Neuron (in vitro differentiated cells): ENCODE data around the gene CNTN4.
"Not testable (repeated sequence)": the region's sequence is repeated elsewhere in the genome, so short reads cannot be mapped to it uniquely, and the experiment has no call there.

ENCODE experiments used
- H2AFZ ChIP-seq: one replicate; pipeline ENCODE4 v1.6.1; 2013; ENCODE audit warnings: low read depth, mild to moderate bottlenecking, inconsistent platforms, low read length, moderate library complexity
- H3K27me3 ChIP-seq: one replicate; pipeline ENCODE4 v1.6.1; 2013; ENCODE audit warnings: low read length; ENCODE audit not compliant: insufficient read depth
- H3K36me3 ChIP-seq: one replicate; pipeline ENCODE4 v1.6.1; 2013; ENCODE audit warnings: low read length; ENCODE audit not compliant: insufficient read depth
- H3K4me1 ChIP-seq: one replicate; pipeline ENCODE4 v1.6.1; 2013; ENCODE audit warnings: low read length; ENCODE audit not compliant: insufficient read depth
- H3K4me3 ChIP-seq: 2 replicates; pipeline ENCODE4 v1.5.1; 2013; ENCODE audit warnings: mild to moderate bottlenecking, low read length, moderate library complexity
- H3K9me3 ChIP-seq: one replicate; pipeline ENCODE4 v1.6.1; 2013; ENCODE audit warnings: low read length

CNTN4 gene

DNA sequence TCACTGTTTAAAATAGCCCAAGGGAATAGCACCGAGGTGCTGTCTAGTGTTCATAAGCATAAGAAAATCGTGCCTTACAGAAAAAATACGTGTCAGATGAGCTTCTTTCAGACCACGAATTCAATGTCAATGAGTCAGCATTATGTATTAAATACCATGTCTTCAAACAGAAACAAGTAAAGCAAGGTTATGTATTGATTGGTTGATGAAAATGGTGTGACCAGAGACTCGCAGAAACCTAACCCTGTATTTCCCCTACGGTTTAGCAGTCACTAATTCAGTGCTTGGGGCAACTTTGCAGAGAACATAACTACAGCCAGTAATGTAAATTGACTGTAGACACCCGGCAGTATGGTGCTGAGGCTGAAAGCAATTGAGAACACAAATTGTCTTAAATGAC, 703.8 kb downstream of the CNTN4 start:
- Histone ChIP-seq H3K27me3 (no peaks in the 10 kb centered on the region), H2AFZ (no peak overlapping the region), H3K36me3 (no peaks in the 10 kb centered on the region), H3K4me3 (no peak overlapping the region), H3K4me1 (no peaks in the 10 kb centered on the region), H3K9me3 (no peaks in the 10 kb centered on the region)

DNA sequence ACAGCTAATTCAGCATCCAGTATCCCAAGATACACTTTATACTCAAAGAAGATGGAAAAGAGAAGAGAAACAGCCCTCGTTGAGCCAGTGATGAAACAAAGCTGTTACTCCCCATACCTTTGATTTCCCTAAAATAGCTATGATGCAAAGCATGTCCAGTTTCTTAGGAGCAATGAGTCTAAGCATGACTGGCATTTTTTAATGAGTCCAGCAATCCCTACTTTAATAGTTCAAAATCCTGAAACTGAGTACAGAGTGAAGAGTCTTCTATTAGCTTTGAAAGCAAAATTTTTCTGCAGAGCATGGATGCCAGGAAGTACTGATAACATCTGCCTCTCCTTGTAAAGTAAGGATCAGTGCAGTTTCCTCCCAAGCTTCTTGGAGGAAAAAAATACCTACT, 708.8 kb downstream of the CNTN4 start:
- Histone ChIP-seq H3K4me1 (no peaks in the 10 kb centered on the region), H3K27me3 (peaks cover 2% of the 10 kb centered on the region)

DNA sequence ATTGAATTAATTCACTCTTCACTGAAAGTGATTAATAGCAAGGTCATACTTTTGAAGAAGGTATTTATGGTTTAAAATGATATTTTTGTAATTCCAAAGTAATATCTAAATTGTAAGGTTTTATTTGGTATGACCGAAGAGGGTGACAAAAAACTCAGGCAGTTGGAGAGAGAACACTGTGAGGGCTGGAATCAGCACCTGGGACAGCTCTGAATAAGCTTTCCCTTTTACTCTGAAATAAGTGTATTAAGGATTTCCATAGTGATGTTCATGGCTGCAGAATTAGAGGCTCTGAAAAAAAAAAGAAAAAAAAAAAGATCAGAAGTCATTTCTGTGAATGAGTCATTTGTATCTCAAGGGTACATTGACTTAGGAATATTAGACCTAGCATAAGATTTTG, 712.1 kb downstream of the CNTN4 start:
- Histone ChIP-seq H3K27me3 (peaks cover 2% of the 10 kb centered on the region), H2AFZ (no peak overlapping the region), H3K4me3 (no peak overlapping the region), H3K36me3 (no peaks in the 10 kb centered on the region), H3K4me1 (no peaks in the 10 kb centered on the region), H3K9me3 (no peaks in the 10 kb centered on the region)

More for the DNA sequence above, 708.8 kb downstream of the CNTN4 start:
- H3K36me3 ChIP-seq: no peaks in the 10 kb centered on the region
- no peak overlapping the region for H2AFZ ChIP-seq
- H3K9me3 ChIP-seq: no peaks in the 10 kb centered on the region
- no peak overlapping the region for H3K4me3 ChIP-seq

DNA sequence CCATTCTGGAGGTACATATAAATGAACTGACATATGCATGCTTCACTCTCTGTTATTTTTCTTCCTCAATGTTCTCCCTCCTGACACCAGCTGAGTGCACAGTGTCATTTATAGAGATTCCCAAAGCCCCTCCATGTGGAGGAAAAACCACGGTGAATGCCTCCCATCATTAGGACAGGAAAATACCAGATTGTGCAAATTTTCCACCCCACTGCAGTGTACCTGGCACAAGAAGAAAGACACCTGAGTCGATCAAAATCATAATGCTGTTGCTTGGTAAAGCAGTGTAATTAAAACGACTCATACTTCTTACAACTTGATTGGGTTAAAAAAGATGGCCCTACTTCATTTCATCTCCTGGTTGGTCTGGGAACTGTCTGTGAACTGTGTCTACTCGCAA, 720.9 kb downstream of the CNTN4 start:
- Histone ChIP-seq H3K4me3 (no peak overlapping the region), H3K27me3 (no peaks in the 10 kb centered on the region), H3K36me3 (no peaks in the 10 kb centered on the region), H2AFZ (no peak overlapping the region), H3K4me1 (peaks cover 13% of the 10 kb centered on the region), H3K9me3 (no peaks in the 10 kb centered on the region)

DNA sequence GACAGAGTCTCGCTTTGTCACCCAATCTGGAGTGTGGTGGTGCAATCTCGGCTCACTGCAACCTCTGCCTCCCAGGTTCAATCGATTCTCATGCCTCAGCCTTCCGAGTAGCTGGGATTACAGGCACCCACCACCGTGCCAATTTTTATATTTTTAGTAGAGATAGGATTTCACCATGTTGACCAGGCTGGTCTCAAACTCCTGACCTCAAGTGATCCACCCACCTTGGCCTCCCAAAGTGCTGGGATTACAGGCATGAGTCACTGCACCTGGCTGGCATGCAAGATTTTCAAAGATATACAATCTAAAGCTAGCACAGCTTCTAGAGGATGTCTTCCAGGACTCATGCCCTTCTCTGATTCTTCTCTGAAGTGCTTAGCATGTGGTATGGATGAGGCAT, 722.3 kb downstream of the CNTN4 start:
- H3K9me3 ChIP-seq, H3K27me3 ChIP-seq, H3K36me3 ChIP-seq, H2AFZ ChIP-seq, H3K4me3 ChIP-seq: not testable (repeated sequence)
- H3K4me1 ChIP-seq: peaks cover 13% of the 10 kb centered on the region

DNA sequence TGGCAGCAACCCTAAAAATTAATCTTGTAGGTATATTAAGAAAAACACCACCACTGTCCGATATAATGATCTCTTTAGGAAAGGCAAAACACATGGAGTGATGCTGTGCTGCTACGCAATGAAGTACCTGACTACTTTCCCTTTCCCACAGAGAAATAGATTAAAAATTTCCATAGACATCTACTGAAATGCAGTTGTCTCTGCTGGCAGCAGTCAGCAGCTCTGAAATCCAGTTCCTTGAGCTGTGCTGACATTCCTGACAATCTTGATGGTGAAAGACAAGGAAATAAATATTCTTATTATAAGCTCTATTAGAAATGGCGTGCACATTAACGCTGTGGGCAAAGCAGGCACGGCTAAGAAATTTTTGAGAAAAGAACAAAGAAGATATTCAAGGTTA, 723.9 kb downstream of the CNTN4 start:
- peak overlapping the region; percentile 17 for H3K4me3 ChIP-seq
- H3K9me3 ChIP-seq: no peaks in the 10 kb centered on the region
- no peaks in the 10 kb centered on the region for H3K27me3 ChIP-seq
- peak overlapping the region; percentile 65 for H2AFZ ChIP-seq
- H3K4me1 ChIP-seq: peaks cover 13% of the 10 kb centered on the region
- H3K36me3 ChIP-seq: no peaks in the 10 kb centered on the region

DNA sequence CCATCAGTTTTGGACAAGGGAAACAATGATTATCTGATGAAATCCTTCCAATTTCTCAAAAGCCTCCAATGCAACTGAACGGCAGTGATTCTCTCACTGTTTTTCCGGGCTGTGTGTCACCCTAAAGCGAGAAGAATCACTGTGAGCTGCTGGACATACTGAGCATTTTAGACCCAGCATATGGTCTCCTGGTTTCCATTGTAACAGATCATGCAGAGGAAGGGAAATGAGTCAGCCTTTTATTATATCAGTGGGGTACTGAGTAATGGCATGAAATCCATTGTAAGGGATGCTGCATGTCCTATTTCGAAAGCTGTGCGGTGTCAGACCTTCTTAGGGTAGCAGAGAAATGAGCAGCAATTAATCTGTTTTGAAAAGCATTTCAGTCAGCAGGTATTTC, 724.4 kb downstream of the CNTN4 start:
- no peaks in the 10 kb centered on the region for H3K36me3 ChIP-seq
- H3K27me3 ChIP-seq: no peaks in the 10 kb centered on the region
- H3K4me1 ChIP-seq: peaks cover 13% of the 10 kb centered on the region
- no peaks in the 10 kb centered on the region for H3K9me3 ChIP-seq
- peak overlapping the region; percentile 65 for H2AFZ ChIP-seq
- H3K4me3 ChIP-seq: peak overlapping the region; percentile 17

DNA sequence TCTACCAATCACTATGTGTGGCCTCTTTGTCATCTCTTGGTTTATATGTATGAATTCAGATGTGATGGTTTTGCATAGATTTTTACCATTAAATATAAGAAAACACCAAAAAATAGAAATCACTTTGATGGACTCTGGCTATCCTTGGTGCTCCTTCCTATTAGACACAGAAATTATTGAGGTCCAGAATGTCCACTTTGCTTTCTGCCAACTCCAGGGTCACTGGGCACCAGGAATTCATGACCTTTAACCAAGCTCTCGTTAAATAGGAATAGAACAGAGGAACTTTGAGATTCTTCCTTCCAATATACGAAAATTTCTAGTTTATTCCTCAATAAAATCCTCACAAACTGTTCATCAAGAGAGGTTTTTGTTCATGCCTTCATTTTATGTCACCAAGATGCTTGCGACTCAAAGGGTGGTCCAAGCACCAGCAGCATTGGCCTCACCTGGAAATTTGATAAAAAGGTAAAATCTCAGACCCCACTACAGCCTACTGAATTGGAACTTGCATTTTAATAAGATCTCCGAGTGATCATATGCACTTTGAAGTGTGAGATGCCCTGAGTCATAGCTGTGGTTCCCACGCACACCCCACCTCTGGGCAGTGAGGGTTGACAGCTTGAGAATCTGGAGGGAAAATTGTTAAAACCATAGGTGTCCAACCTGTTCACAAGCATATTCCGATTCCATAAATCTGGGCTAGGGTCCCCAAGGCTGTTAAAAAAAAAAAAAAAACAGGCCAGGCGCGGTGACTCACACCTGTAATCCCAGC, 725.0 kb downstream of the CNTN4 start:
- Histone ChIP-seq H3K9me3 (no peaks in the 10 kb centered on the region), H2AFZ (no peak overlapping the region), H3K4me1 (peaks cover 13% of the 10 kb centered on the region), H3K4me3 (no peak overlapping the region), H3K27me3 (no peaks in the 10 kb centered on the region), H3K36me3 (no peaks in the 10 kb centered on the region)

DNA sequence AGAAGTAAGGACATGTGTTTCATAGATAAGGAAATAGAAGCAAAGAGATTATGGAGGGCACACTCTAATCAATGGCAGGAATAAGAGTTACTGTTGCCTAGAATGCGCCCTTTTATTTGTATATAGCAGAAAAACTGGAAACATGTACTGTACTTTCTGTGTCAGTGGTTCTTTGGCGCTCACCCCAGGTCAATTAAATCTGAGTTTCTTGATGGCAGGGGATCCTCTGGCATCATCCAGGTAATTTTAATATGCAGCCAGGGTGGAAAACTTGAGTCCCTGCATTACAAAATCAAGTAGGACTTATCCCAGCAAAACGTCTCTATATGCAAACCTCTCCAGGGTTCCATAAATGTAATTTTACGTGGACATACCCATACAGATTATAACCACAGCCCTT, 727.4 kb downstream of the CNTN4 start:
- no peaks in the 10 kb centered on the region for H3K36me3 ChIP-seq
- H3K9me3 ChIP-seq: no peaks in the 10 kb centered on the region
- H3K4me3 ChIP-seq: no peak overlapping the region
- peaks cover 13% of the 10 kb centered on the region for H3K4me1 ChIP-seq
- no peaks in the 10 kb centered on the region for H3K27me3 ChIP-seq
- no peak overlapping the region for H2AFZ ChIP-seq

DNA sequence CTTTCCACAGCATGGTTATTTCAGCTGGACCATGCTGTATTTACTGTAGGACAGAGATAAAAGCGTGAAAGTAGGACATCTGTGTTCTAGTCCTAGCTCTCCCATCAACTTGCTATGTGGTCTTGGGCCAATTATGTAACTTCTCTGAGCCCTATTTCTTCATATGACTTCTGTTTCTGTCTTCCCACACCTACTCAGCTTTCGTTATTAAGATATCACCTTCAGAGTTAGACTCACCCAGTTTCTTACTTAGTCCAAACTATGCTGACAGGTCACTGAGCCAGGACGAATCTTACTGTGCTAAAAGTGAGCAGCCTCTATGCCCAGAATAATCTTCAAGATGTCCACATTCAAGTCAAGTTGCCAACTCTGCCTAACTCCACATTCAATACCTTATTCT, 727.8 kb downstream of the CNTN4 start:
- no peak overlapping the region for H2AFZ ChIP-seq
- no peaks in the 10 kb centered on the region for H3K9me3 ChIP-seq
- no peak overlapping the region for H3K4me3 ChIP-seq
- H3K27me3 ChIP-seq: no peaks in the 10 kb centered on the region
- H3K4me1 ChIP-seq: peaks cover 13% of the 10 kb centered on the region
- no peaks in the 10 kb centered on the region for H3K36me3 ChIP-seq

DNA sequence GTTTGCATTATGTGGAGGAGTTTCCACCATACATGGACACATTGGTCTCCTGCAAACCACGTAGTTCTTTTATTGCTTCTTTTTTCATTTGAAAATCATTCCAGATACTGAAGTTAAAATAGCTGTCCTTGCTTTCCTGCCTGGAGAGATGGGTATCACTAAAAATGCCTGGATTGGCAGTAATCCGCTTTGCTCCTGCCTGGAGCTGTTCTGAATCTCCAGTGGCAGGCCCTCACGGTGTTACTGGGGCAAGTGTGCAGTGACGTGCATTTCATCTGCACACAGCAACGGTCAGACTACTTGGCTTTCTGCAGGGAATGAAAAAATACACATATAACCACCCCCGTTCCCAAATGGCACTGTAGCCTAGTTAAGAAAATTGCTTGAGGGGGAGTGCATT, 738.6 kb downstream of the CNTN4 start:
- no peaks in the 10 kb centered on the region for H3K9me3 ChIP-seq
- H2AFZ ChIP-seq: no peak overlapping the region
- no peak overlapping the region for H3K4me3 ChIP-seq
- H3K36me3 ChIP-seq: no peaks in the 10 kb centered on the region
- no peaks in the 10 kb centered on the region for H3K4me1 ChIP-seq
- no peaks in the 10 kb centered on the region for H3K27me3 ChIP-seq

DNA sequence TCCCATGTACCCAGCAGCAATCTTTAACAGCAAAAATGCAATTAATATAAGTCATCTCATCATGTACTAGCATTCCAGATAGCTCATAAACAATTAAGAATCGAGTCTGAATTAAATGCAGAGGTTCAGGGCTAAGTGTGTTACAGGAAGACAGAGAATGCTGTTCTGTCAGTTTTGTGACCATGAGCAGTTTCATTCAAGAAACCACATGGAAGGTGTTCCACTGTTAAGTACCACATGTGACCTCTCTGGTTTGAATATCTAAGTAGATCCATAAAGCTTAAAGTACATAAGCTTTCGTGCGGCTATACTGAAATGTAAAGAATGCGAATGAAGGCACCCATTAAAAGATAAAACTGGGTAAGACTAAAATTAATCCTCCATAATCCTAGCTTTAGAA, 739.2 kb downstream of the CNTN4 start:
- Histone ChIP-seq H3K4me1 (no peaks in the 10 kb centered on the region), H3K9me3 (no peaks in the 10 kb centered on the region)

DNA sequence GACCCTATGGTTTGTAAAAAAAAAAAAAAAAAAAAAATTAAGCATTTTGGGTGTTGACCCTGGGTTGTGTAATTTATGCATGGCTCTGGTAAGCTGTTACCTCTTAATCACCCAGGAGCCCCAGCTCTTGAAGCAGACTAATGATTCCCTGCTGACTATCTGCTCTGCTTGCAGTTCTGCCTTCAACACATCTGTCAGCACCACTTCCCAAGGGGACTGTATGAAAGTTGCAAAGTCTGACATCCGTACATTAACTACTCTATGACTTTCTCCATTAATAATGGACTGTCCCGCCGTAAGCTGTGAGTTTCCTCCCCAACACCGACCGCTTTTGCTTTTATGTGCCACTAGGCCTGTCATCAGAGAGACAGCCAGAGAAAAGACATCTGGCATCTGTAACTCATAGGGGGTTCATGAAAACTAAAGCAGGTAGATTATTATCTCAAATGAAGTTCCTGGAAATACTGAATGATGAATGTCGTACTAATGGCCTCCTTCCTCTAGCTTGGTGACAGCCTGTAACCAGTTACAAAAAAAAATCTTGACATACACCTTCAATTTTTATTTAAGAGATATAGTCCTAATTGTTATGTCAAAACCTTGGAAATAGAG, 740.0 kb downstream of the CNTN4 start:
- Histone ChIP-seq H3K4me3 (no peak overlapping the region), H3K36me3 (no peaks in the 10 kb centered on the region), H2AFZ (no peak overlapping the region), H3K9me3 (no peaks in the 10 kb centered on the region), H3K4me1 (no peaks in the 10 kb centered on the region), H3K27me3 (no peaks in the 10 kb centered on the region)

More for the DNA sequence above, 739.2 kb downstream of the CNTN4 start:
- H2AFZ ChIP-seq: no peak overlapping the region
- H3K36me3 ChIP-seq: no peaks in the 10 kb centered on the region
- no peak overlapping the region for H3K4me3 ChIP-seq
- no peaks in the 10 kb centered on the region for H3K27me3 ChIP-seq

DNA sequence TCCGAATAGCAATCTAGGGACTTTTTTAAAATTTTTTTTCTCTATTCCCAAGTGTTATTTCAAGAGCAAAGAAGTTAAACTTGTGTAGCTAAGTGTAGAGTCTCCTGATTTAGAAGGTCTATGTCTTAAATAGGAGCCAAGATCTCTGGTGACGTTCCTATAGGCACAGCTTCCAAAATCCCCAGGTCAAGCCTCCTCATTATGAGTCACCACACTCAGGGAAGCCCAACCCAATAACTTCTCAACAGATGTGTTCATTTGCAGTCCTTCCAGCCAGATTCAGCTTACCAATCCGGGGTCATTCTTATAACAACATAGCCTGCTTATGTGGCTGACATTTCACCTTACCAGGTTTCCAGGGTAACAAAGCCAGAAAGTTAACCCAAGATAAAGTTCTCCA, 741.2 kb downstream of the CNTN4 start:
- Histone ChIP-seq H3K9me3 (no peaks in the 10 kb centered on the region), H3K27me3 (no peaks in the 10 kb centered on the region), H3K36me3 (no peaks in the 10 kb centered on the region), H2AFZ (no peak overlapping the region), H3K4me1 (no peaks in the 10 kb centered on the region), H3K4me3 (no peak overlapping the region)
